HS-5 (cell line): ENCODE data around the gene DNAJC1.
"Not testable (repeated sequence)": the region's sequence is repeated elsewhere in the genome, so short reads cannot be mapped to it uniquely, and the experiment has no call there.

Source experiments
- DNase-seq: peaks from one replicate; pipeline ENCODE4 v3.0.0-alpha.2; 2012; ENCODE audit warnings: low read depth

Gene DNAJC1, protein sequence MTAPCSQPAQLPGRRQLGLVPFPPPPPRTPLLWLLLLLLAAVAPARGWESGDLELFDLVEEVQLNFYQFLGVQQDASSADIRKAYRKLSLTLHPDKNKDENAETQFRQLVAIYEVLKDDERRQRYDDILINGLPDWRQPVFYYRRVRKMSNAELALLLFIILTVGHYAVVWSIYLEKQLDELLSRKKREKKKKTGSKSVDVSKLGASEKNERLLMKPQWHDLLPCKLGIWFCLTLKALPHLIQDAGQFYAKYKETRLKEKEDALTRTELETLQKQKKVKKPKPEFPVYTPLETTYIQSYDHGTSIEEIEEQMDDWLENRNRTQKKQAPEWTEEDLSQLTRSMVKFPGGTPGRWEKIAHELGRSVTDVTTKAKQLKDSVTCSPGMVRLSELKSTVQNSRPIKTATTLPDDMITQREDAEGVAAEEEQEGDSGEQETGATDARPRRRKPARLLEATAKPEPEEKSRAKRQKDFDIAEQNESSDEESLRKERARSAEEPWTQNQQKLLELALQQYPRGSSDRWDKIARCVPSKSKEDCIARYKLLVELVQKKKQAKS

DNA sequence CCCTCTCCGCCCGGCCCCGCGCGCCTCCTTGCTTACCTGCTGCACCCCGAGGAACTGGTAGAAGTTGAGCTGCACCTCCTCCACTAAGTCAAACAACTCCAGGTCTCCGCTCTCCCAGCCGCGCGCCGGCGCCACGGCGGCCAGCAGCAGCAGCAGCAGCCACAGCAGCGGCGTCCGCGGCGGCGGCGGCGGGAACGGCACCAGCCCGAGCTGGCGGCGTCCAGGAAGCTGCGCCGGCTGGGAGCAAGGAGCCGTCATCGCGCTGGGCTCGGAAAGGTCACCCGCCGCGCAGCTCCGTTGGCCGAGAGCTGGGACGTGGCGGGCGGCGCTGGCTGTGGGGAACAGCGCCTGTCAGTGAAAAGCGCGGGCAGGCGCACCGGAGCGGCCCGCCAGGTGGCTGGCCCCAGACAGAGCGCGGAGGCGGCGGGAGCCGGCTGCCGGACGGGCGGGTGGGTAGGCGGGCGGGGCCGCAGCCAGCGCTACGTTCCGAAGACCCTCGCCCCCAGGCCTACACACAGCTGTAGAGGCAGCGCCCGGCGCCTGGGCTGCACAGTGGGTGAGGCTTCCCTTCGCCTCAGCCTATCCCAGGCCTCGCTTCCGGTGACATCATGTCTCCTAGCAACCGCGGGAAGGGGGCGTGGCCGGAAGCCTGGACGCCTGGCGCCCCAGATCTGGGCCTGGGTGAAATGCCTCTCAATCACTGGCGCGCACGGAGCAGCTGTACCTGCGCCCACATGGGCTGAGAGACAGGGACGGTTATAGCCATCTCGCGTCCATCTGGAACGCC lies at the start of gene DNAJC1:
DNAJC1 (minus strand) TSS at position 554 of the 787 bp plus-strand sequence; CDS start at position 258, 296 bp downstream.
- peak; percentile 40 for DNase-seq

DNA sequence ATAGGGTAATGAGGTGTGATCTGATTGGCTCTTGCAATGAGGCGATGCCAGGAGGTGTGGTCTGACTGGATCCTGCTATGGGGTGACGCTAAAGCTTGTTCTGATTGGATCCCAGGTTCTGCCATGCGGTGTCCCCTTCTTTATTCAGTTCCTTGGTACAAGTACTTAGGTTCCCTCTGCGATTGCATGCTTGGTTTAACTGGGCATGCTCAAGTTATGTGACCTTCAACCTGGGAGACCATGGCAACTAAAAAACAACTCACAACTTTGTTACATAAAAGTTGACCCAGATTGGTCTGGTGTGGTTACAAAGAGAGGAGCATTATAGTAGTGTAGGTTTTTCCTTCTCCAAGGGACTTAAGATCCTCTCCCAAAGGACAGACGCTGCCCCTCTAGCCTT lies 49.5 kb upstream of the DNAJC1 start:
- DNase-seq: no peak

DNA sequence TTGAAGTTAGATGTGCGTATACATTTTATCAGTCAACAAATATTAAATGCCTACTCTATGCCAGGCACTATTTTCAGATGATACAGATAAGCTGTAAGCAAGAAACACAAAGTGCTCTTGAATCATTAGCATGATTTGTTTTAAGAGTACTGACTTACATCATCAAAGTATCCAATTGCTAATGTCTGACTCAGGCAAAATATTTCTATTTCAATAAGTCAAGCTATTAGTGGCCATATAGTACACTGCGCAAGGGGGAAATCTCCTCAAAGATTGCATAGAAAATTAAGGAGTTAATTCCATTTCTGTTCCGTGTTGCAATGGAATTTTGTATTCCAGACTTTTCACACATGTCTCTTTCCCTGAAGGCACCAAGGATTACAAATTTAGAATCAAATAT lies 46.1 kb upstream of the DNAJC1 start:
- no peak for DNase-seq

DNA sequence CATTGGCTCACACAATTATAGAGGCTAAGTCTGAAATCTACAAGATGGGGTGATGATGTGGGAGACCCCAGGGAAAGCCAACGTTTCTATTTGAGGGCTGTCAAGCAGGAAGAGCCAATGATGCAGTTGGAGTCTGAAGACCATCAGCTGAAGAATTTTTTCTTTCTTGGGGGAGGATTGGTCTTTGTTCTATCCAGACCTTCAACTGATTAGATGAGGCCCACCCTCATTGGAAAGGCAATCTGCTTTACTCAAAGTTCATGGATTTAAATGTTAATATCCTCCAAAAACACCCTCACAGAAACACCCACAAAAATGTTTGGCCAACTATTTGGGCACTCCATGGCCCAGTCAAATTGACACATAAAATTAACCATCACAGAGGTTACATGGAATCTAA lies 44.3 kb upstream of the DNAJC1 start:
- no peak for DNase-seq

DNA sequence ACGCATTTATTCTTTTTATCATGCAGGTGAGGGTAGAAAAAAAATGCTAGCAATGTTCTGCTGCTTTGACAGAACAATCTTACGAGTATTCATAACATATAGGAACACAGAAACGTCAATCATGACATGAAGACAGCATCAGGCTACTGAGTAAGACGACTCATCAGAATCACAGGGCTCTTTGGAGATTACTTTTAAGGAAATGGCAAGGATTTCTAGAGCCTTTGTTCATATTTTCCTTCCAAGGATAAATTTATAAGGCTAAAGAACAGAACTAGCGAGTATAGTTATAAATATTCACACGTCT lies 39.8 kb upstream of the DNAJC1 start:
- DNase-seq: no peak

DNA sequence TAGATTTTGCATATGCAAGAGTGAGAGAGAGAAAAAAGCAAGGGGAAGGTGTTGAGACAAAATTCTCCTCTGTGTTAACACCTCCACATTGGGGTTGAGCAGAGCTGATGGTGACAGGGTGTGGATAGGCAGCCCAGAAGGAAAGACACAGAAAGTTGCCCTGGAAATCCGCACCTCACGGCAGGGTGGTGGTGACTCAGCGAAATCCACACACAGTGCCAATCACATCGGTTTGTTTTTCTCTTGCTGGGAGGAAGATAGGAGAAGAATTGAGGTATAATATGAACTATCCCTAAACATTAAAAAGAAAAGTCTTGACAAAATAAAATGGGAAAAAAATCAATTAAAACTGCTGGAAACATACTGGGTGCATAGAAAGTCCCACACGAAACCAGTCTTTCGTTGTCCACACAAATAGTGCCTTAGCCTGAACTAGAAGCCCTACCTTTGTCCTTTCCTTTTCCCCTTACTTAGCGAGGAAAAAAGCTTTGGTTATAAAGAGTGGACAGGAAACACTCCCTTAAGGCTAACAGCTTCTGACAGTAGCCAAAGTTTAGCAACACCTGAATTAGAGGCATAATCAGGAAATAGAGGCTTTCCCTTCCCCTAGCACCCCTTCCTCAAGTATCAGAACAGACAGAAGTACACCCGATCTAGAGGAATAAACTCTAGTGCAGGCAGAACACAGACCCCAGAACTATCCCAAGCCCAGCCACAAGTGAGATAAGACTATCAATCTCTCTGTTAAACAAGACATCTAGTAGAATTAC lies 39.2 kb upstream of the DNAJC1 start:
- DNase-seq: no peak

DNA sequence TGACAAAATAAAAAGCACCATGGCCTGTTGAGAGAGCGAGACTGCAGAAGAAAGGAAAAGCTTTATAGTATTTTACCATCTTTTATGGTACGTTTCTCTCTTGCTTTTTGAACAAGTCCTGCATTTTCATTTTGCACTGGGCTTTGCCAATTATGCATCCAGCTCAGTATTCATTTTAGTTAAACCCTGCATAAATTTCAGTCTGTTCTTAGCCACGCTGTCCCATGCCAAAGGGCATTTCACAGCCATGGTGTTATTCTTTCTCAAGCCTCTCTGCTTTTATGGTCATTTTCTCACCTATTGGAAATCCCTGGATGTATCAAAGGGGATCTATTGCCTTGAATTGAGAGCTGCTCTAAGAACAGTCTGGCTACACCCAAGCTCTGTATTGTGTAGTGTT lies 30.8 kb upstream of the DNAJC1 start:
- no peak for DNase-seq

DNA sequence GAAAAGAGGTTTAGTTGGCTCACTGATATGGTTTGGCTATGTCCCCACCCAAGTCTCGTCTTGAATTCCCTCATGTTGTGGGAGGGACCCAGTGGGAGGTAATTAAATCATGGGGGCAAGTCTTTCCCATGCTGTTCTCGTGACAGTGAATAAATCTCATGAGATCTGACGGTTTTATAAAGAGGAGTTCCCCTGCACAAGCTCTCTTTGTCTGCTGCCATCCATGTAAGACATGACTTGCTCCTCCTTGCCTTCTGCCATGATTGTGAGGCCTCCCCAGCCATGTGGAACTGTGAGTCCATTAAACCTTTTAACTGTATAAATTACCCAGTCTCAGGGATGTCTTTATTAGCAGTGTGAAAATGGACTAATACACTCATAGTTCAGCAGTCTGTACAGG lies 28.7 kb upstream of the DNAJC1 start:
- not testable (repeated sequence) for DNase-seq

DNA sequence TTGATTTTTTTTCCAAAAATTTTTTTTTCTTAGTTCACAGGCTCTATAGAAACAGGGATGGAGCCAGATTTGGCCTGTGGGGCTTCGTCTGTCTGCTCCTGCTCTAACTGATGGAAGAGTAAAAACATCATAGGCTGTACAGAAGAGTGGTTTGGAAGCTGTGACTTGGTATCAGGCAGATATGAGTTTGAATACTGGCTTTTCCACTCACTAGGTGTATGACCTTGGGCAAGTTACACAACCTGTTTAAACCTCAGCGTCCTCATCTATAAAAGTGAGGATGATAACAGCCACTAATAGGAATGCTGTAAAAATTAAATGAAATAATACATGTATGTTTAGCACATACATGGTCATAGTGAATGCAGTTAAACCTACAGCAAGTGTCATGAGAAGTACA lies 26.9 kb upstream of the DNAJC1 start:
- DNase-seq: no peak

DNA sequence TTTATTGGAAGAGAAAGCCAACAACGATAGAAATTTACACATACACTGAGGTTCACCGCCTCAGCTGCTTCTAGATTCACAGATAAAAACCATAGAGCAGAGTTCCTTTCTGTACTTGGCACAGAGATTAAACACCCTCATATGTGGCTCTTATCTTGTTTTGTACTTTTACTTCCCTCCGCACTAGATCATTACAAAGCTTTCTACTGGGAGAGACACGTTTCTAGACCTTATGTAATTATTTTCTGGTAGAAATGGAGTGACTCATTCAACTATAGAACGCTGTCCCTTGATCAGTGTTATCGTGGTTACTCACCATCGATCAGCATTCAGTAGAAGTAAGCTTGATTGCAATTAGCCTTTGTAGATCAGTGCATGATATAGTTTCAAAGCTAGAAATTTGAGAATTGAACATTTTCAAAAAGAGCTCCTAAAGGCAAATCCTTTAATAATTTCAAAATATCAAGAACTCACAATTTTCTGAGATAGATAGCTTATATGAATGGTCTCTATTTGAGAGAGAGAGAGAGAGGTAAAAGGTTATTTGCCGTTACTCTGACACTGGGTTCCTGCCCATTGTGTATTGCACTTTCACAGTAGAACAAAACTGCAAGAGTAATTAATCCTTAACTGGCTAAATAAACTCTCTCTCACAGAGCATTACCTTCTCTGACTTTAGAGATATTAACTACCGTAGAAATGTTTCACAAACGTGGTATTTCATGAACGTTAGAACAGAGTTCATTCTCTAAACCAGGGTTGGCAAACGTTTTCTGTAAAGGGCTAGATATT lies 26.1 kb upstream of the DNAJC1 start:
- DNase-seq: no peak

DNA sequence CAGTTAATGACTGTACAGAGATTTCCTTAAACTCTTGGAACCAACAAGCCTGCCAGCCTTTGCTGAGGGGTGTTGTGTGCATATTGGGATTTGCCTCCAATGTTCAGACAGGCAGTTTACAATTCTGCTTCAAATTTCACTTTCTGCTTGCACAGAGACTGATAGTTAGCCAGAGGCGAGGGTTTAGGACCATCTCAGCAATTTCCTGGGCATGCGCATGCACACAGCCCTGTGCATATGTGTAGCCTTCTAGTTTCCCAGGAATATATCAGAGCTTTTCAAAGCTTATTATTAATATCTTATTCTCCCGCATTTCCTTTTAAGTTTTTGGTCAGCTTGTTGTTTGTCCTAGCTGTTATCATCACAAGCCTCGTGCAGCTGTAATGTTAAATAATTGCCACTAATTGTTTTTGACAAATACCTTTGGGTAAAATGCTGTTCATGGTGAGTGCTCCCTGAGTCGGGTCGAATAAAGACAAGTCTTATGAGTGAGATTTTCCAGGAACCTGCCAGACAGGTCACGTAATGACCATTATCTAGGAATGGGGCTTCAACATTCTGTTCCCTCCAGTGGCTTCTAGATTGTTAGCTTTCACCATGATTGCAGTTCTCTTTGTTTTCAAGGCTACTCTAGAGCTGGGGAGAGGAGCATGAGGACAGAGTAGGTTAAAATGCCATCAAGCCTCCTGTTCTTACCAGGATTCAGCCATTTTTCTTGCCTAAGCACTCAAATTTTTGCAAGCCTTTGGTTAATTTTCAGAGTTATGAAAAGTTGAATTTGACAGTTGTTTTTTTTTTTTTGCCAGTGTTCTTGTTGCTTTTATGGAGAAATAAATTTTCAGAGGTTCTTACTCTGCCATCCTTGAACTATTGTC lies 24.1 kb upstream of the DNAJC1 start:
- DNase-seq: no peak

DNA sequence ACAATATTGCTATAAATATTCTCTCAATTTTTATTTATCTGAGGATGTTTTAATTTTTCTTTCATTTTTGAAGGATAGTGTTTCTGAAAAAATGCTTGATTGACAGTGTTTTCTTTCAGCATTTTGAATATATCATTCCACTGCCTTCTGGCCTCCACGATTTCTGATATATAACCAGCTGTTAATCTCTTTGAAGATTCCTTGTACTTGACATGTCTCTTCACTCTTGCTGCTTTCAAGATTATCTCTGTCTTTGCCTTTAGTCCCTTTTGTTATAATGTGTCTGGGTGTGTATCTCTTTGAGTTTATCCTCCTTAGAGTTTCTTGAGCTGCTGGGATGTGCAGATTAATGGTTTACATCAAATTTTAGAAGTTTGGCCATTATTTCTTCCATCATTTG lies 22.8 kb upstream of the DNAJC1 start:
- no peak for DNase-seq

DNA sequence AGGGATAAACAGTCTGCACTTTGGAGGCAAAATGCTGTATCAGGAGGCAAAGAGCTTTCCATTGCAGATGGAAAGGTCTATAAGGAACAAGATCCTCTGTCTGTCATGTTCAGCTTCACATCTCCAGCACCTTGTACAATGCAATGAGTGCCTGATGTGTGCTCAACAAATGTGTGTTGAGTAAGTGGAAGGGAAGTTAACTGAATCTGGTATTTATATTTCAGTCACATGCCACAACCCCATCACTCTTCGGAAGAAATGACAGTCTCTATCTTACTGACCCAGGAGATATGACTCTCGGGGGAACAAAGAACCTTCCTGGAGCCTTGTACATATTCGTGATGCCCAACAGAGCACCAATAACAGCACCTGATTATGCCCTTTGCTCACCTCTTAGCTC lies 20.0 kb upstream of the DNAJC1 start:
- no peak for DNase-seq

DNA sequence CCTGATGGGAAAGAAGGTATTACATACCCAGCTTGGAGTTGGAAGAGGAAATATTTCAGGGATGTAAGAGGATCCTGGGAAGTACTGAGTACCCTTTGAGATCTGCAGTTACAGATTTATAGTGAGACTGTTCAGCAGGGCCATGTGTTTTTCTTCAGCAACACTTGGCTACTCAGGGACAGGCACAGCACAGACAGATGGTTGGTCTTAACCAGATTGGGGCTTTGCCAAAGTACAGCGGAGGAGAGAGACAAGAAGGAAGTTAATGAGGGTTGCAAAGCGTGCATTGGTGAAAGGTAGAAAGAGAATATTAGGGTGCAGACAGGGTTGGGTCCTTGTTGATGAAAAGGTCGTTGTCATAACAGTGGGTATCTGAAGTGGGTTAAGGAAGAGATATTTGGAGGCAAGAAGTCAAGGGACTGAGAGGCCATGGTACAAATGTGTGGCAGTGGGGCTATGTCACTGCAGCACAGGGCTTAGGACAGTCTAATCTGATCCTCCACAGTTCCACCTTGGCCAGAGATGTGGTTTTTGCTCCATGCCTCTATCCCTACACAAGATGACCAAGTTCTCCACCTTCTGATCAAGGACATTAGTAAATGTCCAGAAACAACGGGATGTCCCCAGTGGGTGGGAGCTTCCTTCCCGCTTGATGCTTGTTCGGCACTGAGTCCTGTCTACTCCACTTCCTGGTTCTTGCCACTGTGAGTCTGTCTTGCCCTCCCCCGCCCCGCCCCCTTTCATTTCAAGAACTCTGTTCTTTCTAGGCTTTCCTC lies 18.9 kb upstream of the DNAJC1 start:
- DNase-seq: no peak

DNA sequence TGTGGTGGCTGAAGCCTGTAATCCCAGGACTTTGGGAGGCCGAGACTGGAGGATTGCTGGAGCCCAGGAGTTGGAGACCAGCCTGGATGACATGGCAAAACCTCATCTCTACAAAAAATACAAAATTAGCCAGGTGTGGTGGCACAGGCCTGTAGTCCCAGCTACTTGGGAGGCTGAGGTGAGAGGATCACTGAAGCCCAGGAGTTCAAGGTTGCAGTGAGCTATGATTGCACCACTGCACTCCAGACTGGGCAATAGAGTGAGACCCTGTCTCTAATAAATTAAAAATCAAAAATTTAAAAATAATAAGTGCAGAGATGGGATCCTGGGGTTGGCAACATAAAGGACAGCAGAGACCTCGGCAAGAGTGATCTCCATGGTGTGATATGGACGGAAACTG lies 17.6 kb upstream of the DNAJC1 start:
- not testable (repeated sequence) for DNase-seq

DNA sequence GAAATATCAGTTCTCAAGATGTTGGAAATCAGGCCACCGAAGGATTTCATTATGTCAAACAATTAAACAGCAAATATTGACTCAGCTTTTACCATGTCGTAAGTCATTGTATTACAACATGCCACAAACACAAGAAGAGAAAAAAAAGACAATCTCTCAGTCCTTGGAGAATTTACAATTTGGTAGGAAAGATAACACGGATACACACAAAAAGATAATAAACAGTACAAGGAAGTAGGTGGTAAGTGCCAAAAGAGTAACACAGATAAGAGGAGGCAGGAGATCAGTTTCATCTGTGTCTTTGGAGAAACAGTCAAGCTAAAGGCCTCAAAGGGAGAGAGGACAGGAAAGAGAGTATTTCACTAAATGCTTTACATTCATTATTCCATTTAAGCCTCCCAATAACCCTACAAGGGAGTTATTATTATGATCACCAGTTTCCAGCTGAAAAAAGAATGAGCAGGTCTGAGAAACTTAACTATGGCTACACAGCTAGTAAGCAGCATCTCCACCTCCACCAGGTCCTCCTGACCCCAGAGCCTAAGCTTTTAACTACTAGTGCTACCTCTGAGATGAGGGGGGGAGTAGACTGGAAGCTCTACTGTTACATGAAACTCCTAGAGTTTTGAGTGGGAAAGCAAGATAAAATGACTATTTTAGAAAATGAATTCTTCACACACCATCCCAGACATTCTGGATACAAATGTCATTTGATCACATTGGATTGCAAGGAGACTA lies 13.9 kb upstream of the DNAJC1 start:
- no peak for DNase-seq

DNA sequence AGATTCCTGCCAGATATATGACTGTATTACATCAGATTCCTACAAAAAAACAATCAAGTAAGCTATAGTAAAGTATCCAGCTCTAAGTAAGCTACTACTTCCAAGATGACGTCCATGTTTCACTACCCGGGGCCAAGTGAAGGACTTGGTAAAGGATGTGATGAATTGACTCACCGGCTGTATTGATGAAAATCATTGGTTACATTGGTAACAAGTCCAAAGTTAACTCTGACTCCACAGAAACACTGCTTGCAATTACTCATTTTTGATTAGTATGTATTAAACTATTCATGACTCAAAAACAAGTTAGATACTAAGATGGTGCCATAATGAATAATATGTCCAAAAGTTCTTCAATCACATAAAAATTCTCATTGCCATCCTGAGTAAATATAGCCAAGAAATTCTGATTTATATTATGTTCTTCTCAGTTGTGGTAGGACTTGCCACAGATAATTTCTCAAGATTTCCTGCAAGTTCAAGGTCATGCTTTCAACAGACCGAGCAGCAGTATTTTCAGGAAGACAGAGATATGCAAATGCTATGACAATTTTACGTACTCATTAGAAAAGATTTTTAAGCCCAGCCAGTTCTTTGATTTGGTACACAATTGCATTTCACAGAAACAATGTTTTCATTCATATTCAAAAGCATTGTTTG lies 12.6 kb upstream of the DNAJC1 start:
- no peak for DNase-seq

DNA sequence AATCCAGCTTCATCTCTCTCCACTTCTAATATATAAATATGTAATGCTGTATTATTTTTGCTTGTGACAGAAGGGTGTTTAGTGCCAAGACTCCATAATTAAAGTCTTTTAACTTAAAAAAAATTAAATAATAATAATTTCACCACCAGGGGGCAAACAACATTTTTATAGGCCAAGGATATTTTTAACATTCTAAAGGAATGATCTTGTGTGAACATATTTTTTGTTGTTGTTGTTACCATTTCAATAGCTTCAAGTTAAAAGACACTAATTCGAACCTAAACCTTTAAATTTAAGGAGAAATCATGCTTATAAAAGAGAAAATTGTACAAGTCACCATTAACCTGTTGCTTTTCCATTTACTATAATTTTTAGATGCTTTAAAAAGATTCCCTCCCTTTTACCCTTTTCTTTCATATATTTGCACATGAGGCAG lies 7.5 kb upstream of the DNAJC1 start:
- DNase-seq: no peak

DNA sequence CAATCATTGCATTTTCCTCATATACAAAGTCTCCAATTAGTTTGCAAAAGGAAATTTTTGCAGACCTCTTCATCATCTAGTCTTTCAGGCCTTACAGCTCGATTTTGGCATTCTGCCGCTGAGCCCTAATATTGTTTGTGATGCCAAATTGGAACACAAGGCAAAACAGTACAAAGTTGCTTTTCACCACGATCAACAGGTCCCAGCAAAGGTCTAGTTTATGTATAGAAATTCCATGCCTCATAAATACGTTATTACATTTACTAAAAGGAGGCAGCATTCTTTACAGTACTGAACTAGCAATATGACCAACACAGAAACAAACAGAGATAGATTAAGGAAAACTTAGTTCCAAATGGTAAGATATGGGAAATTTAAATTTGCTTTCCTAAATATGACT lies 7.0 kb upstream of the DNAJC1 start:
- no peak for DNase-seq
